HG03060 (cell line): ENCODE measurements around the gene TBC1D20.
"Not testable (repeated sequence)": the region's sequence is repeated elsewhere in the genome, so short reads cannot be mapped to it uniquely, and the experiment has no call there.

Source experiments
- ATAC-seq: cut with Tn5 transposase; IDR thresholded peaks from one replicate; pipeline ENCODE4 v1.9.1; 2021; ENCODE audit warnings: low read depth, moderate number of reproducible peaks; ENCODE audit not compliant: unreplicated experiment

TBC1D20 gene

DNA sequence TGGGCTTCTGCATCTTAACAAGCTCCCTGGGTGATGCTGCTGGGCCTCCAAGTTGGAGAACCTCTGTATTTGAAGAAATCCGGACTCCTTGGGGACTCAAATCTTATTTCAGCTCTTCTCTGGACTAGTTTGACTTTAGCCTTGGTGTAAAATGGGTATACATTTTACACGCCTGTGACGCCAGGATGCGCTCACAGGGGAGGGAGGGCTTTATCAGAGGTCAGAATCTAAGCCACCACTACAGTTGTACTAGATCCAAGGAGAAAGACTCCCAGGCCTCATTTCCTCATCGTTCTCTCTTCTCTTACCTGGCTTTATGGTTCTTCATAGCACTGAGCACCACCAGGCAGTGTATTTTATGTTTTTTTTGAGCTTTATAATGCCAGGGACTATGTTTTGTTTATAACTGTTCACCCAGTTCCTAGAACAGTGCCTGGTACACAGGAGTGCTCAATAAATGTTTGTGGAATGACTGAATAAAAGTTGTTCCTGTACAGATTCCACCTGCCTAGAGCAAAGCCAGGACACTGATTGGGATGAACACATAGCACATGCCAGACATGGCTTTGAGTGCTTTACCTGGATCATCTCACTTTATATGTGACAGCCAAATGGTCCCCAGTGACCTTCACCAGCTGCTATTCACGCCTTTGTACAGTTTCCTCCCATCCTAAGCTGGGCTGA, 59.3 kb downstream of the TBC1D20 start:
- ATAC-seq, result no peak

DNA sequence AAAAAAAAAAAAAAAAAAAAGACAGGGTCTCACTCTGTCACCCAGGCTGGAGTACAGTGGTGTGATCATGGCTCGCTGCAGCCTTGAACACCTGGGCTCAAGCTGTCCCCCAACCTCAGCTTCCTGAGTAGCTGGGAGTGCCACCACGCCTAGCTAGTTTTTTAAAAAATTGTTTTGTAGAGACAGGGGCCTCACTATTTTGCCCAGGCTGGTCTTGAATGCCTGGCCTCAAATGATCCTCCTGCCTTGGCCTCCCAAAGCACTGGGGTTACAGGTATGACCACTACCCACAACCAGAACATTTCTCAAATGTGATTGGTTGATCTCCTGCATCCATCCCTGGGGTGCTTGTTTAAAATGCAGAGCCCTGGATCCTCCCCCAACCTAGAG, 59.8 kb downstream of the TBC1D20 start:
- no peak for ATAC-seq

DNA sequence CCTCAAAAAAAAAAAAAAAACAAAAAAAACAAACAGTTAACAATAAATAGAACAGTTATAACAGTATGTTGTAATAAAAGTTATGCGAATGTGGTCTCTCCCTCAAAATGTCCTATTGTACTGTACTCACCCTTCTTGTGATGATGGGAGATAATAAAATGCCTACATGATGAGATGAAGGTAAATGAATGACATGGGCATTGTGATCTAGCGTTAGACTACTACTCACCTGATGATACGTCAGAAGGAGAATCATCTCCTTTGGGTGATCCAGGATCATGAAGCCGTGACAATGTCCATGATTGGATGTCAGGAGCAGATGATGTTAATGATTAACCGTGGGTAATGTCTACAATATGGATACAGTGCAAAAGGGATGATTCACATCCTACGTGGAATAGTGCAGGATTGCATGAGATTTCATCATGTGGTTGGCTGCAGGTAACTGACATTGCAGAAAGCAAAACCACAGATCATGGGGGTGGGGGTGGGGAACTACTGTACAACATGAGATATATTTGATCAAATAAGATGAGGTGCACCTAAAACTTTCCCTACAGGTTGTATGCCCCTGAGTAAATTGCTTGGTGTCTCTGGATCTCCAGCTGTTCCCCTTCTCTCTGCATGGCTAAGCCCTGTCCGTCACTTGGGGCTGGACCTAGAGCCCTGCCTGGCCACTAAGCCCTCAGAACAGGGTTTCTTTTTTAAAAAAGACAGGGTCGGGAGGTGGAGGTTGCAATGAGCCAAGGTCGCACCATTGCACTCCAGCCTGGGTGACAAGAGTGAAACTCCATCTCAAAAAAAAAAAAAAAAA, 60.4 kb downstream of the TBC1D20 start:
- no peak for ATAC-seq

GRCh38 chr20:400454-401275, 61.7 kb downstream of the TBC1D20 start:
- no peak for ATAC-seq

GRCh38 chr20:400128-400453, 62.2 kb downstream of the TBC1D20 start:
- no peak for ATAC-seq

DNA sequence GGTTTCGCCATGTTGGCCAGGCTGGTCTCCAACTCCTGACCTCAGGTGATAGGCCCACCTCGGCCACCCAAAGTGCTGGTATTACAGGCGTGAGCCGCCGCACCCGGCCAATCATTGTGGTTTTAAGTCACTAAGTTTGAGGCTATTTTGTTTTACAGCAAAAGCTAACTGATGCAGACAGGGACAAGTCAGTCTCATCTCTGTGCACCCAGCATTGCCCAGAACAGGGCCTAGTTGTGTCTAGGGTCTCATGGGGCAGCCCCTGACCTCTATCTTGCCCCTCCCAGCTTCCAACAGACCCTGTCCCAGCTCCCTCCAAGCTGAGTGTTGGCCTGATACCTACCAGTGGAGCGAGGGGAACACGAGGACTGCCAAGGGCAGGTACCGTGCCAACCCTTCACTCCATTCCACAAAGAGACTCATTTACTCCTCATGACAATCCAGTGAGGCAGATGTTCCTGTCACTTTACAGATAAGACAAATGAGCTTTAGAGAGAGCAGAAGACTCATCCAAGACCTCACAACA, 63.1 kb downstream of the TBC1D20 start:
- no peak for ATAC-seq

- ATAC-seq, result no peak
Measured at GRCh38 chr20:397432-398237, 64.7 kb downstream of the TBC1D20 start.

DNA sequence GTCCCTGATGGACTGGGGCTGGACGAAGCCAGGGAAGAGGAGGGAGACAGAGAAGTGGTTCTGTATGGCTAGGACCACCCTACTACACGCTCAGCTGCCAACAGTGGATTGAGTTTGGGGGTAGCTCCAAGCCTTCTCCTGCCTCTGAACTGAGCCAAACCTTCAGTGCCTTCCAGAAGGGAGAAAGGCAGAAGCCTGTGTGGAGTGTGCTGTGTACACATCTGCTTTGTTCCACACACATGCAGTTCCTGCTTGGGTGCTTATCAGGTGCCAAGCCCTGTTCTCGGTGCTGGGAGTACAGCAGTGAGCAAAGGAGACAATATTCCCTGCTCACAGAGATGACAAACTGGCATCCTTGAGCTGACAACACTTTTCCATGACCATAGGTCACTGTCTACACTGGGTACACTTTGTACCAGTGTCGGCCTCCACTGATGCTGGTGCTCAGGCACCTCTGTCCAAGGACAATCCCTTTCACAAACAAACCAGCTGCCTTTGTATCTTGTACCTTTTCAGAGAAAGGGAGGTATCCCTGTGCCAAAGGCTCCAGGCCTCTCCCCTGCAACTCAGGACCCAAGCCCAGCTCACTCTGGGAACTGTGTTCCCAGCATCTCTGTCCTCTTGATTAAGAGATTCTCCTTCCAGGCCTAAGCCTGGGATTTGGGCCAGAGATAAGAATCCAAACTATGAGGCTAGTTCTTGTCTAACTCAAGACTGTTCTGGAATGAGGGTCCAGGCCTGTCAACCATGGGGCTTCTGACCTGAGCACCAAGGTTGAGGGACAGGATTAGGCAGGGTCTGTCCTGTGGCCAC, 65.5 kb downstream of the TBC1D20 start:
- no peak for ATAC-seq

GRCh38 chr20:396252-396618, 66.1 kb downstream of the TBC1D20 start:
- no peak for ATAC-seq

GRCh38 chr20:393296-393695, 69.0 kb downstream of the TBC1D20 start:
- not testable (repeated sequence) for ATAC-seq

GRCh38 chr20:391041-391711, 71.2 kb downstream of the TBC1D20 start:
- no peak for ATAC-seq

DNA sequence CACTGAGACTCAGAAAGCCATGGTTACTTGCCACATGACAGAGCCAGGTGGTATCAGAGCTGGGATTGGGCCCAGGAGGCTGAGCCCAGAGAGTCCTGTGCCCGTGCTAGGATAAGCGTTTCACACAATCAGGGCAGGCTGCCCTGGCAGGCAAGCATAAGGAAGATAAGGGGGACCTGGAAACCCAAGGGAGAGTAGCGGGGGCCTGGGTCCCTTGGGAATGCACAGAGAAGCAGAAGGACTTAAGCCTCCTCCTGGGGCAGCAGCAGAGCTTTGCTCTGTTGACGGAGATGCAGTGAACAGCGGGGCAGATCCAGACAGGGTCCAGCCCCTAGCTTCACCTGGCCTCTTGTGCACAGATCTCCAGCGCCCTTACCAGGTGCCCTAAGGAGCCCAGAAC, 73.1 kb downstream of the TBC1D20 start:
- ATAC-seq, result no peak

DNA sequence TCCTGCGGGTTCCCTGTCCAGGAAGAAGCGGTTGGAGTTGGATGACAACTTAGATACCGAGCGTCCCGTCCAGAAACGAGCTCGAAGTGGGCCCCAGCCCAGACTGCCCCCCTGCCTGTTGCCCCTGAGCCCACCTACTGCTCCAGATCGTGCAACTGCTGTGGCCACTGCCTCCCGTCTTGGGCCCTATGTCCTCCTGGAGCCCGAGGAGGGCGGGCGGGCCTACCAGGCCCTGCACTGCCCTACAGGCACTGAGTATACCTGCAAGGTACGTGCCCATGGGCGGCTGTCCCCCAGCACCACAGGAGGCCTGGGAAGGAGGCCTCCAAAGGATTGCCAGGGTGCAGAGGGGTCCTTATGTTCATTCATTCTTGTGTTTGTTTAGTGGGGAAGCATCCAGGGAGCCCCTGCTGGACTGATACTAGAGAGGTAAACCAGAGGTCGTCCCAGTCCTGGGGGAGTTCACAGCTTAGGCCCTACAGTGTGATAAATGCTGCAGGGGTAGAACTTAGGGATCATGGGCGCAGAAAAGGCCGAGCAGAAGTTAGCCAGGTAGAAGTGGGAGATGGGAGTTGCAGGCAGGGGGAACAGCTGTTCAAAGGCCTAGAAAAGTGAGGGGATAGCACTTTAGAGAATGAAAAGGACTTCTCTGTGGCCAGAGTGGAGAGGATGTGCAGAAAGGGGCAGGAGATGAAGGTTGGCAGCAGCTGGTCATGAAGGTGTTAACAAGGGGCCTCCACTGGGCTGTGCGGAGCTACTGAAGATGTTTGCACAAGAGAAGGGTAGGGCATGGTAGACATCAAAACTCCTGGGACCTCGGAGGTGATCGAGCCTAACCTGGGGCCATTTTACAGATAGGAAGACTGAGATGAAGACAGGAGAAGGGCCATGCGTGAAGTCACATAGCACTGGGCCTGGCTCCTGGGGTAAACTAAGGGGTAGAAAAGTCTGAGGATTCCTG, 74.0 kb downstream of the TBC1D20 start:
- no peak for ATAC-seq

- no peak for ATAC-seq
Measured at GRCh38 chr20:387520-387919, 74.8 kb downstream of the TBC1D20 start.

DNA sequence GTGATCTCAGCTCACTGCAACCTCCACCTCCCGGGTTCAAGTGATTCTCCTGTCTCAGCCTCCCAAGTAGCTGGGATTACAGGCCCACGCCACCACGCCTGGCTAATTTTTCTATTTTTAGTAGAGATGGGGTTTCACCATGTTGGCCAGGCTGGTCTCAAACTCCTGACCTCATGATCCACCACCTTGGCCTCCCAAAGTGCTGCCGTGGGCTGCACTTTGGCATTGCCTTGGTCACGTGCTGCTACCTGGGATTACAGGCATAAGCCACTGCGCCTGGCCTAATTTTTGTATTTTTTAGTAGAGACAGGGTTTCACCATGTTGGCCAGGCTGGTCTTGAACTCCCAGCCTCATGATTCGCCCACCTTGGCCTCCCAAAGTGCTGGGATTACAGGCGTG, 75.7 kb downstream of the TBC1D20 start:
- ATAC-seq, result not testable (repeated sequence)
